Activated CD4-positive, alpha-beta T cell treated with anti-CD3 and anti-CD28 coated beads, Interleukin-2, amount 50 U/mL, for 4 hours (primary cell): ENCODE data around the gene AUP1.

ENCODE experiments used
- DNase-seq, 2 experiments: peaks; one replicate each; pipeline ENCODE4 v3.0.0-alpha.2; 2020

The AUP1 gene

GRCh38 chr2:74535440-74535965 is 6.0 kb upstream of the AUP1 start:
- no peak for DNase-seq

GRCh38 chr2:74534411-74534810 is 4.9 kb upstream of the AUP1 start:
- no peak for DNase-seq

GRCh38 chr2:74533464-74533863 is 4.0 kb upstream of the AUP1 start:
- DNase-seq, result no peak

- DNase-seq, result no peak
Measured at GRCh38 chr2:74532222-74532621, 2.7 kb upstream of the AUP1 start.

- no peak for DNase-seq
Measured at GRCh38 chr2:74531666-74532065, 2.2 kb upstream of the AUP1 start.

- DNase-seq, result peak in 1 of 2 experiments; percentile 26
Measured at GRCh38 chr2:74530239-74531187, 1.0 kb upstream of the AUP1 start.

- DNase-seq, result no peak
Measured at GRCh38 chr2:74528600-74529356, 728 bp downstream of the AUP1 start.

- no peak for DNase-seq
Measured at GRCh38 chr2:74527741-74528140, 1.8 kb downstream of the AUP1 start.

- DNase-seq, result no peak
Measured at GRCh38 chr2:74526649-74527230, 2.8 kb downstream of the AUP1 start.

- DNase-seq, result no peak
Measured at GRCh38 chr2:74525717-74526648, 3.5 kb downstream of the AUP1 start, which contains the start of gene DQX1. Gene DQX1, minus strand, starts transcription at chr2:74526231. Its CDS starts 502 bp downstream, at chr2:74525729.

GRCh38 chr2:74524955-74525716 is 4.4 kb downstream of the AUP1 start:
- DNase-seq, result no peak

GRCh38 chr2:74524005-74524404 is 5.5 kb downstream of the AUP1 start:
- DNase-seq, result no peak

GRCh38 chr2:74522516-74522915 is 7.0 kb downstream of the AUP1 start:
- no peak for DNase-seq

- no peak for DNase-seq
Measured at GRCh38 chr2:74516650-74517049, 12.9 kb downstream of the AUP1 start.

- DNase-seq, result peak; percentile 73 to 75
Measured at GRCh38 chr2:74515981-74516633, 13.4 kb downstream of the AUP1 start.

- DNase-seq, result no peak
Measured at GRCh38 chr2:74515271-74515980, 14.1 kb downstream of the AUP1 start.

GRCh38 chr2:74514368-74515270 is 14.9 kb downstream of the AUP1 start, which contains the start of gene TLX2:
Gene TLX2, plus strand, starts transcription at chr2:74514450. Its CDS starts 357 bp downstream, at chr2:74514807.
- no peak for DNase-seq

- DNase-seq, result no peak
Measured at GRCh38 chr2:74513605-74514367, 15.7 kb downstream of the AUP1 start.
